Measurements from ENCODE around the gene TOM1.
A peak's percentile ranks its signal among the peaks of the same experiment; 100 is the strongest.
"Not testable (repeated sequence)": the region's sequence is repeated elsewhere in the genome, so short reads cannot be mapped to it uniquely, and the experiment has no call there.

The TOM1 gene

DNA sequence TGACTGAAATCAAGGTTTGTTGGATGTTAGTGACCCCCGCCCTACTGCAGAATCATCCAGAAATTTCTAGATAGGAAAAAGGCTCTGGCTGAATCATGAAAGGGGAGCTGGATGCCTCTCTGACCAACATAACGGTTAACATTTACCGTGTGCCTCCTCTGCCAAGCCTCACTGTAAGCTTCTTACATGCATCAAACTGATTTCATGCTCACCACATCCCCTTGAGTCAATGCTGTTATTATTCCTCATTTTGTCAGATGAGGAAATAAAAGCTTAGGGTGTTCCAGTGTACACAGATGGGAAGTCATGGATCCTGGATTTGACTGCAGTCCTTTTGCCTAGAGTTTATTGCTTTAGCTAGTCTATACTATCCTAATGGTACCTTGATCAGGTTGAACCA lies 75.3 kb downstream of the TOM1 start:
- DNase-seq: no peak

- DNase-seq: no peak
These were observed 75.8 kb downstream of the TOM1 start for GRCh38 chr22:35375526-35375925.

DNA sequence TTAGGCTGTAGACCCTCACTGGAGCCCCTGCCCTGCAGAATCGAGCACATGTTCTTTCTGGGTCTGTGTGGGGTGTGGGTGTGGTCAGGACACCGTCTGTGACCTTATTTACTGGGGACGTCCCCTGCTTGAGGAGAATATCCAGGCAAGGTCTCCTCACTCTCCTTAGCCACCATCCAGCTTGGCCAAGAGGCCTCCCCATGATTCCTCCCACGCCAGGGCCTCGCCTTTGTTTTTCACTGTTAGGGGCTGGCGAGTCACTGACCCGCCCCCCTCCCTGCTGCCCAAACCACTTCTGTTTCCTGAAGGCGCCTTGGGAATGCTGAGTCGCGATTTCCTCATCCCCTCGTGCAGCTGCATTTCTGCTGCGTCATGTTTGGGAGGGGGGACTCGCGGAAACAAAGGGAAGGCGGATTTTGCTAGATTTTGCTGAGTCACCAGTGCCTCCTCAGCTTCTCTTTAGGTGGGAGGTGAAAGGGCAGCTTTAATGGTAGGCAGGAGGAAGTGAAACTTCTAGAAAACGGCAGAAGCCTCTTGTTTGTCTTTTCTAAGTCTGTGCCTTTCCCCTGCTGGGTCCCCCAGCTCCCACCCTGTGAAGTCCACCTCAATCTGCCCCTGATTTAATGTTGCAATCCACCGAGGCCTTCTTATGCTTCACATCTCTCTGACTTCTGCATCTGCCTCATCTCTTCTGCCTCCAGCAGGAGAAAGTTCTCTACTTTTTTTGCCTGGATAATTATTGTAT lies 77.2 kb downstream of the TOM1 start:
- peak in 13 of 14 donors; percentile 12 to 93 (median 80) for DNase-seq

DNA sequence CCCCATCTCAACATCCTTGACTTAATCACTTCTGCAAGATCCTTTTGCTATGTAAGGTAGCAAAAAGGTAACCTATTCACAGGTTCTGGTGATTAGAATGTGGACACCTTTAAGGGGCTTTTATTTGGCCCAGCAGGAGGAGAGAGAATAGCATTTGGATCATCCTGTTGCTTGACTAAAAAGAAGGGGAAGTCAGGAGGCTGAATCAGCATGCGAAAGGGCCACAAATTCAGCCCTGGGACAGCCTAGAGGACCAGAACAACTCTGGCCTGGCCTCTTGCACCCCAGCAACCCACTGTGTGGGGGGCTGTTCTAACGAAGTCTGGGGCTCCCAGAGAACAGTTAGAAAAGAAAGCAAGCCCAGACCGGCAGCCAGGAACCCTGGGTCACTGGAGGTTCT lies 78.0 kb downstream of the TOM1 start:
- DNase-seq: peak in 1 of 14 donors; percentile 19

GRCh38 chr22:35378621-35379020 lies 78.9 kb downstream of the TOM1 start:
- DNase-seq: no peak

- DNase-seq: no peak
These were observed 79.7 kb downstream of the TOM1 start for GRCh38 chr22:35379146-35379993.

GRCh38 chr22:35380013-35380412 lies 80.3 kb downstream of the TOM1 start:
- peak in 1 of 14 donors; percentile 31 for DNase-seq

GRCh38 chr22:35380537-35381423 lies 81.1 kb downstream of the TOM1 start, which contains the start of gene HMOX1:
Gene HMOX1, plus strand, starts transcription at chr22:35381096. Its CDS starts 78 bp downstream, at chr22:35381174.
- DNase-seq: peak; percentile 15 to 88 (median 76)

- DNase-seq: peak in 1 of 14 donors; percentile 51
These were observed 81.8 kb downstream of the TOM1 start for GRCh38 chr22:35381424-35382009.

- DNase-seq: no peak
These were observed 84.0 kb downstream of the TOM1 start for GRCh38 chr22:35383679-35384071.

- DNase-seq: no peak
These were observed 84.8 kb downstream of the TOM1 start for GRCh38 chr22:35384527-35384926.

DNA sequence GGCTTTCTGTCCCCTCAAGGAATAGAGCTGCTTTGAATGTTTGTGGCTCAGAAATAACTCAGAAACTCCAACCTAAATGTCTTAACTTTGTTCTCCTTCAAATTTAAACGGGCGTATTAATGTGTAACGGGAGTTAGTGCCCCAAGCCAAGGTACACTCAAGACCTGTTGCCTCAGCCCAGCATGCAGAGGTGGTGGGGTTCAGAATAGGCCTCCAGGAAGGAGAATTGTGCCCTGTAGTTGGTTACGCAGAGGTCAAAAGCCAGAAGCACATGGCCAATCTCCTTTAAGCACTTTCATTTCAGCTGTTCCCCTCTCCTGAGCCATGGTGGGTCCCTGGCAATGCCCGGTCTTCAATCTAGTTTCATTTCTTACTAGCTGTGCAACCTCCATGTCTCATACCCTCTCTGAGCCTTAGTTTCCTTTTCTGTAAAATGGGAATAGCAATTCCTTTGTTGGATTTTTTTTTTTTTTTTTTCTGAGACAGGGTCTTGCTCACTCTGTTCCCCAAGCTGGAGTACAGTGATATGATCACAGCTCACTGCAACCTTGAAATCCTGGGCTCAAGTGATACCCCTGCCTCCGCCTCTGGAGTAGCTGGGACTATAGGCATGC lies 85.4 kb downstream of the TOM1 start:
- no peak for DNase-seq

GRCh38 chr22:35386670-35387288 lies 87.1 kb downstream of the TOM1 start:
- no peak for DNase-seq

DNA sequence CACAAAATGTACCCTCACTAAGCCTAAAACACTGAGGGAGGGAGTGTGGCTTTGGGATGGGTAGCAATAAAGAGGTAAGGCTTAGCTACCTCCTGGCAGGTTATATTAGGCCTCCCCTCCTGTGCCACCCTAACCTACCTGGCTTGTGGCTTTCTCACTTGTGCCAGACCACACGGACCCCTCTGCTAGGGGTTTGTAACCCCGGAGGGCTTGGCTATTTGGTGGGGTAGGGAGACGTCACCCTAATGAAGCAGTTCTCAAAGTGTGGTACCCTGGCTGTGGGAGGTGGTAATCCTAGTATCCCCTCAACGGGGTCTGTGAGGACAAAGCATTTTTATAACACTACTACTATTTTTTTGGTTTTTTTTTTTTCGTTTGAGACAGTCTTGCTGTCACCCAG lies 91.2 kb downstream of the TOM1 start:
- DNase-seq: no peak

GRCh38 chr22:35392357-35392756 lies 92.7 kb downstream of the TOM1 start:
- DNase-seq: no peak

GRCh38 chr22:35393116-35394010 lies 93.7 kb downstream of the TOM1 start:
- no peak for DNase-seq

- DNase-seq: no peak
These were observed 94.3 kb downstream of the TOM1 start for GRCh38 chr22:35394011-35394312.

- no peak for DNase-seq
These were observed 95.3 kb downstream of the TOM1 start for GRCh38 chr22:35394810-35395563.

GRCh38 chr22:35396622-35397021 lies 96.9 kb downstream of the TOM1 start:
- DNase-seq: not testable (repeated sequence)
